Breast epithelium (tissue), 4 donors: ENCODE data around the gene SLC12A7. TPM values are rescaled to one million over a fixed set of nuclear protein-coding genes. Genes with fewer than 3 reads are reported as not detected.

Experiments
- DNase-seq, 2 donors: peaks; one replicate each; pipeline ENCODE4 v3.0.0-alpha.2; 2019; ENCODE audit warnings: low spot score in 2 of 2
- H3K27ac ChIP-seq, 2 donors: fragments of 200-600 bp; sonication (generic) in 1 of 2; one replicate each; pipeline ENCODE4 v1.5.1; 2016 to 2019; ENCODE audit warnings: mild to moderate bottlenecking in 1 of 2
- H3K27me3 ChIP-seq, 2 donors: fragments of 200-600 bp; sonication (generic) in 1 of 2; one replicate each; pipeline versions ENCODE4 v1.5.1 to v1.6.0; 2017 to 2019; ENCODE audit warnings: control low read depth in 1 of 2, mild to moderate bottlenecking in 1 of 2
- H3K36me3 ChIP-seq: fragments of 200-600 bp; one replicate; pipeline ENCODE4 v1.5.1; 2019
- H3K4me1 ChIP-seq, 2 donors: fragments of 200-600 bp; sonication (generic); one replicate each; pipeline ENCODE4 v1.5.1; 2016 to 2019; ENCODE audit warnings: control low read depth in 1 of 2
- H3K4me3 ChIP-seq, 3 donors: fragments of 200-600 bp; sonication (generic); 1 replicate in 2 of 3; 2 replicates in 1 of 3; pipeline ENCODE4 v1.5.1; 2016 to 2019; ENCODE audit warnings: mild to moderate bottlenecking in 3 of 3, moderate library complexity in 2 of 3
- H3K9me3 ChIP-seq, 2 donors: fragments of 200-600 bp; sonication (generic) in 1 of 2; one replicate each; pipeline ENCODE4 v1.5.1; 2016 to 2019; ENCODE audit warnings: control low read depth in 1 of 2
- POLR2A ChIP-seq: fragments of 450-650 bp; IDR thresholded peaks from one replicate; pipeline ENCODE4 v1.6.1; 2016; ENCODE audit warnings: antibody characterized with exemption, mild to moderate bottlenecking, moderate library complexity
- POLR2AphosphoS5 ChIP-seq, 3 donors: sonication (generic); formaldehyde crosslinking; IDR thresholded peaks; one replicate each; pipeline ENCODE4 v1.6.1; 2017; ENCODE audit warnings: antibody characterized with exemption in 3 of 3
- intact Hi-C: fragments of 100-400 bp; cut with DNase I; formaldehyde crosslinking; loops from one replicate; pipeline ENCODE4 v1.15.1; 2023; ENCODE audit warnings: low total_unique reads
- total RNA-seq, 3 donors: library from RNA; depleted of rRNA; stranded (reverse); fragments of >200 nt; gene quantifications; one replicate each; pipeline ENCODE4 v1.1.0, GENCODE V29; 2016
- TF ChIP-seq, protein P1 (sequence below), 3 donors: fragments of 450-650 bp; IDR thresholded peaks; one replicate each; pipeline ENCODE4 v1.5.1; 2016 to 2017; ENCODE audit warnings: antibody characterized with exemption in 3 of 3, mild to moderate bottlenecking in 3 of 3, moderate library complexity in 3 of 3

SLC12A7 gene
- total RNA-seq, 3 donors from 2014 or later, result 21.4 to 31.5 (median 25.0) TPM

DNA sequence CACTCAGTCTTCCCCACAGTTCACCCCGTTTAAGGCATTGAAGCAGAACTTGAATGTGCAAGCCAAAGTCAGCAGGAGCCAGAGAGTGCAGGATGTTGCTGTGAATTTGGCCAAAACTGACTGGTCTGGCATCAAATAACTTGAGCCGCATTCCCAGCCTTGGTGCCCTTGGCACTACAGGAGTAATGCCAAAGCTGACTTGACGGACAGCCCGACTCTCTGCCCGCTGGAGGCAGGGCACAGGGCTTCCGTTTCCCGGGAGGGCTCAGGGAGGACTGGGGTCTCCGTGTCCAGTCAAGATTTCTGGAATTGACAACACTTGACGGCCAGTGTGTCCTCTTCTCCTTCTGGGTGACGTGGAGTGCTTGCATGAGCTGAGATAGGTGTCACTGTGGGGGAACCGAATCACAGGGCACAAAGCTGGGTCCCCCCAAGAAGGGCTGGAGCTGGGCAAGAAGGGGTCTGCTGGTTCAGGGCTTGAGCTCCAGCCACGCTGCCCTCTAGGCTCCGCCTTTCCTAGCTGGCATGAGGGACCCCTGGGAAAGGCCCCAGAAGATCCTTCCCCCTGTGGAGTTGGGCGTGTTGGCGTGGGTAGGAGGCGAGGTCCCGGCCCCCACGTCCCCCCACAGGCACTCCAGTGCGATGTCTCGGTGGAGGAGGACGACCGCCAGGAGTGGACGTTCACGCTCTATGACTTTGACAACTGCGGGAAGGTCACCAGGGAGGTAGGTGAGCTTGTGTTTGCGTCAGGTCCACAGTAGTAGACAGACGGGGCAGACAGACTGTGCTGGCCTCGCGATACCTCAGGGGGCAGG, 78.0 kb downstream of the SLC12A7 start:
- Histone ChIP-seq H3K27me3 (no peaks in the 10 kb centered on the region), H3K27ac (no peak overlapping the region), H3K4me3 (no peak overlapping the region), H3K4me1 (no peaks in the 10 kb centered on the region), H3K9me3 (no peaks in the 10 kb centered on the region), H3K36me3 (no peaks in the 10 kb centered on the region)
- no peak for DNase-seq
- intact Hi-C loops, result no loop called here
- TF ChIP-seq POLR2A (no peak), POLR2AphosphoS5 (IDR thresholded peaks at IDR 0.05) (no peak)
- TF ChIP-seq, protein P1, sequence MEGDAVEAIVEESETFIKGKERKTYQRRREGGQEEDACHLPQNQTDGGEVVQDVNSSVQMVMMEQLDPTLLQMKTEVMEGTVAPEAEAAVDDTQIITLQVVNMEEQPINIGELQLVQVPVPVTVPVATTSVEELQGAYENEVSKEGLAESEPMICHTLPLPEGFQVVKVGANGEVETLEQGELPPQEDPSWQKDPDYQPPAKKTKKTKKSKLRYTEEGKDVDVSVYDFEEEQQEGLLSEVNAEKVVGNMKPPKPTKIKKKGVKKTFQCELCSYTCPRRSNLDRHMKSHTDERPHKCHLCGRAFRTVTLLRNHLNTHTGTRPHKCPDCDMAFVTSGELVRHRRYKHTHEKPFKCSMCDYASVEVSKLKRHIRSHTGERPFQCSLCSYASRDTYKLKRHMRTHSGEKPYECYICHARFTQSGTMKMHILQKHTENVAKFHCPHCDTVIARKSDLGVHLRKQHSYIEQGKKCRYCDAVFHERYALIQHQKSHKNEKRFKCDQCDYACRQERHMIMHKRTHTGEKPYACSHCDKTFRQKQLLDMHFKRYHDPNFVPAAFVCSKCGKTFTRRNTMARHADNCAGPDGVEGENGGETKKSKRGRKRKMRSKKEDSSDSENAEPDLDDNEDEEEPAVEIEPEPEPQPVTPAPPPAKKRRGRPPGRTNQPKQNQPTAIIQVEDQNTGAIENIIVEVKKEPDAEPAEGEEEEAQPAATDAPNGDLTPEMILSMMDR (IDR thresholded peaks at IDR 0.05), result no peak

DNA sequence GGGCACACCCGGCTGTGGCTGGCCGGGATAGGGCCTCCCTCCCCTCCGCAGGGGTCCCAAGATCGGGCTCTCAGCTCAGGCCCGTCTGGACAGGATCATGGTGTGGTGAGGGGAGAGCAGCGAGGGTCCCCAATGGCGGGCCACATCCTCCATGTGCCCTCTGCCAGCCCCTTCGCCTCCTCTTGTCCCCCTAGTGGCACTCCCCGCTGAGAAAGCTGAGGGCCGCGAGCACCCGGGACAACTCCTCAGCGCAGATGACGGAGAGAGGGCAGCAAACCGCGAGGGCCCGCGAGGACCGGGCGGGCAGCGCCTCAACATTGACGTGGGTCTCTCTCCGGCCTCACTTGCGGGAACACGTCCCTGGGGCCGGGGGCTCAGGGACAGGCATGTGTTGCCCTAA, 78.7 kb downstream of the SLC12A7 start:
- Histone ChIP-seq H3K4me1 (no peaks in the 10 kb centered on the region), H3K9me3 (no peaks in the 10 kb centered on the region), H3K27me3 (no peaks in the 10 kb centered on the region), H3K27ac (no peak overlapping the region), H3K36me3 (no peaks in the 10 kb centered on the region), H3K4me3 (no peak overlapping the region)
- no peak for DNase-seq
- TF ChIP-seq, protein P1 (IDR thresholded peaks at IDR 0.05), result no peak
- TF ChIP-seq POLR2AphosphoS5 (IDR thresholded peaks at IDR 0.05), result no peak
- no peak for TF ChIP-seq POLR2A
- intact Hi-C loops, result no loop called here

DNA sequence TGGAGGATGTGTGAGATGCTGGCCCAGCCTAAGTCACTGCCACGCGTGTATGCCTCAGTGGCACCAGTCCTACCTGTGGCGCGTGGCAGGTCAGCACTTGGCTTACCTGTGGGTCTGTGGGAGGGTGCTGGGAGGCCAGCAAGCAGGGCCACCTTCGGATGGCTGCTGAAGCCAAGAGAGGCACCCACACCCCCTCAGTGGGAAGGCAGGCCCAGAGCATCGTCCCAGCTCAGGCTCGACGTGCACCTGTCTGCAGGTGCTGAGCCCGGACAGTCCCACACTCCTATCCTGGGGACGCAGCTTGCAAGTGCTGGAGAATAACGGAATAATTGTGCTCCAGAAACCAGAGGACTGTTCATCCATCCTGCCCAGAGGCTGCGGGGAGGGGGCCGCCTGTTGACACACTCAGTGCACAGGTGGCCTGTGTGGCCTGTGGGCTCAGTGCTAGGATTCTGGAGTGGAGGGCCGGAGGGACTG, 79.3 kb downstream of the SLC12A7 start:
- no peaks in the 10 kb centered on the region for H3K9me3 ChIP-seq
- no peaks in the 10 kb centered on the region for H3K27me3 ChIP-seq
- TF ChIP-seq POLR2A (no peak), POLR2AphosphoS5 (IDR thresholded peaks at IDR 0.05) (no peak)
- TF ChIP-seq, protein P1 (IDR thresholded peaks at IDR 0.05), result no peak
- intact Hi-C loops, result no loop called here
- no peak for DNase-seq
- H3K27ac ChIP-seq, result no peak overlapping the region
- H3K4me1 ChIP-seq, result no peaks in the 10 kb centered on the region
- no peaks in the 10 kb centered on the region for H3K36me3 ChIP-seq
- H3K4me3 ChIP-seq, result no peak overlapping the region

DNA sequence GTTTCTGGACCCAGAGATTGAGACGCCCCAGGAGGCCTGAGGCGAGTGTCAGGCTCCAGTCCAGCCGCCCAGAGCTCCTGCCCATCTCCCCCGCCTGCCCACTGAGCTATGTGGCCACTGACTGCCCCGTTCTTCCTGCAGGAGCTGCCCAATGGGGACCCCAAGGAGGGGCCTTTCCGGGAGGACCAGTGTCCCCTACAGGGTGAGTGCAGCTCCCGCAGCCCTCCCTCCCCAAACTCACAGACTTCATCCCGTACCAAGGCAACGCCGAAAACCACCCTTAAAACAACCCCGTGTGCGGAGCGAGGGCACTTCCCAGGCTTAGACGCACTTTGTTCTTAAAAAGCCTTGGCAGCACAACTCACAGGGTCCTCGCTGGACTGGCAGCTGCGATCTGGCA, 79.9 kb downstream of the SLC12A7 start:
- Histone ChIP-seq H3K4me3 (no peak overlapping the region), H3K27ac (no peak overlapping the region), H3K27me3 (no peaks in the 10 kb centered on the region), H3K9me3 (no peaks in the 10 kb centered on the region), H3K36me3 (no peaks in the 10 kb centered on the region), H3K4me1 (no peaks in the 10 kb centered on the region)
- TF ChIP-seq POLR2A (no peak), POLR2AphosphoS5 (IDR thresholded peaks at IDR 0.05) (no peak)
- TF ChIP-seq, protein P1 (IDR thresholded peaks at IDR 0.05), result no peak
- intact Hi-C loops, result no loop called here
- no peak for DNase-seq

DNA sequence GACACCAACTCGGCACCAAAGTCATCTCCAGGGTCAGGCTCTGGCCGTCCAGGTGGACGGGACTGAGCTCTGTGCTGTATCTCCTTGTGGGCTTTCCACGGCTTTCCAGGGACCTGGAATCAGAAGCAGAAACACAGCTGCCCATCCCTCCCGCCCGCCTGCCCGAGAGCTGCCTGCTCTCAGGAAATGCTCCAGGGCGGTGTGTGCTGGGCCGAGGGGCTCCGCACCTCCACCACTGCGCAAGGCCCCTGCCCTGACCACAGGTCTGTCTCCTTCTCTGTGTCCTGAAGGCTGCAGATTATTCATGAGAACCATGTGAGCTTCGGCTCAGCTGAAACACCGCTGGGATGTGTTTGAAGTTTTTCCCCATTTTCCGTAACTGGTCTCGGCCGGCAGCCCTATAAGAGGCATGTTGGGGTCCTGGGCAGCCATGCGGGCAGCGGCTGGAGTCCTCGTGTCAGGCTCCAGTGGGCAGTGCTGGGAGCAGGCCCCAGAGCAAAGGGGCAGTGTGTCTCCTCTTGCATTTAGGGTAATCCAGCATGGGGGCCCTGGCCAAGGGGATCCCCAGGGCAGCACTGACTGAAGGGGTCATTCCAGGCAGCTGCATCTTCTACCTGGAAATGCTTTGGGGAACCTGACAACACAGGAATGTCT, 80.4 kb downstream of the SLC12A7 start:
- Histone ChIP-seq H3K4me3 (no peak overlapping the region), H3K36me3 (no peaks in the 10 kb centered on the region), H3K9me3 (no peaks in the 10 kb centered on the region), H3K27ac (no peak overlapping the region), H3K27me3 (no peaks in the 10 kb centered on the region), H3K4me1 (no peaks in the 10 kb centered on the region)
- TF ChIP-seq POLR2A (no peak), POLR2AphosphoS5 (IDR thresholded peaks at IDR 0.05) (no peak)
- TF ChIP-seq, protein P1 (IDR thresholded peaks at IDR 0.05), result no peak
- intact Hi-C loops, result no loop called here
- DNase-seq, result no peak
